HG02973 (cell line): ENCODE results near the gene FAP.
A peak's percentile ranks its signal among the peaks of the same experiment; 100 is the strongest.

Experiments
- ATAC-seq: cut with Tn5 transposase; IDR thresholded peaks from one replicate; pipeline ENCODE4 v1.9.1; 2021; ENCODE audit warnings: moderate library complexity; ENCODE audit not compliant: unreplicated experiment

Gene FAP

GRCh38 chr2:162196638-162197037 lies 46.6 kb downstream of the FAP start:
- no peak for ATAC-seq

- no peak for ATAC-seq
Measured at GRCh38 chr2:162188451-162188850, 54.8 kb downstream of the FAP start.

- ATAC-seq: no peak
Measured at GRCh38 chr2:162185541-162186232, 57.6 kb downstream of the FAP start.

- ATAC-seq: no peak
Measured at GRCh38 chr2:162184821-162185450, 58.3 kb downstream of the FAP start.

GRCh38 chr2:162184359-162184758 lies 58.9 kb downstream of the FAP start:
- ATAC-seq: no peak

GRCh38 chr2:162182395-162182794 lies 60.9 kb downstream of the FAP start:
- ATAC-seq: no peak

GRCh38 chr2:162177301-162177700 lies 65.9 kb downstream of the FAP start:
- no peak for ATAC-seq

- no peak for ATAC-seq
Measured at GRCh38 chr2:162175714-162176113, 67.5 kb downstream of the FAP start.

GRCh38 chr2:162174746-162175145 lies 68.5 kb downstream of the FAP start:
- no peak for ATAC-seq

GRCh38 chr2:162172802-162173370 lies 70.4 kb downstream of the FAP start:
- ATAC-seq: no peak

- no peak for ATAC-seq
Measured at GRCh38 chr2:162166745-162167144, 76.5 kb downstream of the FAP start.

GRCh38 chr2:162166174-162166573 lies 77.1 kb downstream of the FAP start:
- no peak for ATAC-seq

- ATAC-seq: no peak
Measured at GRCh38 chr2:162164802-162165201, 78.4 kb downstream of the FAP start.

GRCh38 chr2:162159446-162159845 lies 83.8 kb downstream of the FAP start:
- ATAC-seq: no peak

- ATAC-seq: no peak
Measured at GRCh38 chr2:162156149-162156548, 87.1 kb downstream of the FAP start.

GRCh38 chr2:162155093-162155492 lies 88.2 kb downstream of the FAP start:
- ATAC-seq: no peak

- ATAC-seq: peak; percentile 93
Measured at GRCh38 chr2:162153608-162154224, 89.5 kb downstream of the FAP start.

GRCh38 chr2:162152147-162152546 lies 91.1 kb downstream of the FAP start, which contains the start of gene GCG:
TSS of gene GCG (minus strand) at chr2:162152247. CDS start at chr2:162149178, 3,069 bp downstream.
- ATAC-seq: no peak

GRCh38 chr2:162149940-162150339 lies 93.3 kb downstream of the FAP start:
- ATAC-seq: no peak

- no peak for ATAC-seq
Measured at GRCh38 chr2:162149466-162149865, 93.8 kb downstream of the FAP start.

GRCh38 chr2:162148956-162149355 lies 94.3 kb downstream of the FAP start:
- no peak for ATAC-seq

- ATAC-seq: no peak
Measured at GRCh38 chr2:162143969-162144368, 99.3 kb downstream of the FAP start.
